K562 (cell line): ENCODE data around the gene SAT2.

Experiments
- FOXM1 ChIP-seq, 2 experiments: fragments of 450-650 bp in 1 of 2; sonication (generic) in 1 of 2; formaldehyde crosslinking in 1 of 2; IDR thresholded peaks; 2 replicates each; pipeline versions ENCODE4 v1.6.1 to v1.9.0; 2017 to 2022; ENCODE audit warnings: low read depth in 2 of 2, mild to moderate bottlenecking in 2 of 2, missing genetic modification reagents in 1 of 2, moderate library complexity in 1 of 2
- IRF2 ChIP-seq: sonication (generic); formaldehyde crosslinking; IDR thresholded peaks from 2 replicates; pipeline ENCODE4 v1.8.1; 2022; ENCODE audit warnings: mild to moderate bottlenecking, missing genetic modification reagents
- RBFOX2 ChIP-seq: fragments of 200-400 bp; formaldehyde crosslinking; IDR thresholded peaks from 2 replicates; pipeline ENCODE4 v1.6.1; 2017; ENCODE audit warnings: low read depth, mild to moderate bottlenecking, low read length, moderate library complexity
- SIX5 ChIP-seq, 2 experiments: IDR thresholded peaks; 2 replicates each; pipeline ENCODE4 v1.6.1; 2011; ENCODE audit warnings: low read length in 2 of 2, borderline replicate concordance in 1 of 2, low read depth in 1 of 2, mild to moderate bottlenecking in 1 of 2, moderate library complexity in 1 of 2; ENCODE audit not compliant: insufficient read depth in 1 of 2
- ZNF23 ChIP-seq: fragments of 250-450 bp; sonication (Bioruptor Pico); IDR thresholded peaks from 2 replicates; pipeline ENCODE4 v1.4.0; 2020; ENCODE audit warnings: mild to moderate bottlenecking
- ZZZ3 ChIP-seq: fragments of 450-650 bp; IDR thresholded peaks from 2 replicates; pipeline ENCODE4 v1.6.1; 2016; ENCODE audit warnings: antibody characterized with exemption, mild to moderate bottlenecking, moderate library complexity
- TF ChIP-seq, protein P1 (sequence below), 2 experiments: IDR thresholded peaks in 1 of 2; conservative IDR thresholded peaks in 1 of 2; 2 replicates each; pipeline ENCODE4 v1.6.1; 2016; ENCODE audit warnings: low read depth in 2 of 2, mild to moderate bottlenecking in 1 of 2, missing compliant biosample characterization in 1 of 2, missing genetic modification characterization in 1 of 2, moderate library complexity in 1 of 2
- TF ChIP-seq, protein P2 (sequence below), 3 experiments: IDR thresholded peaks in 2 of 3; conservative IDR thresholded peaks in 1 of 3; 2 replicates each; pipeline ENCODE4 v1.5.1; 2011 to 2012; ENCODE audit warnings: low read length in 3 of 3, mild to moderate bottlenecking in 3 of 3, control low read depth in 2 of 3, improper control_type of control experiment in 1 of 3, inconsistent platforms in 1 of 3, low read depth in 1 of 3, mixed read lengths in 1 of 3, moderate library complexity in 1 of 3; ENCODE audit not compliant: insufficient read depth in 2 of 3
- TF ChIP-seq, protein P3 (sequence below): sonication (generic); formaldehyde crosslinking; IDR thresholded peaks from 2 replicates; pipeline ENCODE4 v1.8.1; 2022; ENCODE audit warnings: missing genetic modification reagents
- TF ChIP-seq, protein P4 (sequence below): sonication (generic); formaldehyde crosslinking; IDR thresholded peaks from 2 replicates; pipeline ENCODE4 v1.8.0; 2022; ENCODE audit warnings: mild to moderate bottlenecking, missing genetic modification reagents

DNA sequence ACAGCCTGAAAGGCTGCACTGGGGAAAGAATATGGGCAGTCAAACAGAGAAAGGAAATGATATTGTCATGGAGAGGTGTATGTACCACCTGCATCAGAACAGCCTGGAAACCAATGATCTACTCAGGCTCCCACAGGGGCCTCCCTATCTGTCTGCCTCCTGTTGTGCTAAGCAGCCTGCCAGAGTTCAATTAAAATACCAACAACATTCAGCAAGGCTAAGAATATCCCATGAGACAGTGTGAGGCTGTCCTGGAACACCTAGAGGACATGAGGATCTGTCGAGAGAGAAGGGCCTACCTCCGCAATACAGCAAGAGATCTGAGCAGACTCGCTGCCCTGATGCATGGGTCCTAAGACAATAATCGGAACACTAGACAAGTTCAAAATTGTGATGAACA, 21.3 kb downstream of the SAT2 start:
- no peak for TF ChIP-seq ZZZ3
- TF ChIP-seq, protein P1, sequence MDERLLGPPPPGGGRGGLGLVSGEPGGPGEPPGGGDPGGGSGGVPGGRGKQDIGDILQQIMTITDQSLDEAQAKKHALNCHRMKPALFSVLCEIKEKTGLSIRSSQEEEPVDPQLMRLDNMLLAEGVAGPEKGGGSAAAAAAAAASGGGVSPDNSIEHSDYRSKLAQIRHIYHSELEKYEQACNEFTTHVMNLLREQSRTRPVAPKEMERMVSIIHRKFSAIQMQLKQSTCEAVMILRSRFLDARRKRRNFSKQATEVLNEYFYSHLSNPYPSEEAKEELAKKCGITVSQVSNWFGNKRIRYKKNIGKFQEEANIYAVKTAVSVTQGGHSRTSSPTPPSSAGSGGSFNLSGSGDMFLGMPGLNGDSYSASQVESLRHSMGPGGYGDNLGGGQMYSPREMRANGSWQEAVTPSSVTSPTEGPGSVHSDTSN (CRISPR knock-in tag; IDR thresholded peaks at IDR 0.05; ENCODE audit: low read depth), result no peak
- TF ChIP-seq, protein P1 (tag; conservative IDR thresholded peaks at IDR 0.05; ENCODE audit: low read depth), result no peak
- TF ChIP-seq SIX5 (IDR thresholded peaks at IDR 0.05; ENCODE audit: borderline replicate concordance in 1 of 2, insufficient read depth in 1 of 2, low read depth in 1 of 2, low read length in 2 of 2), result no peak
- TF ChIP-seq, protein P2, sequence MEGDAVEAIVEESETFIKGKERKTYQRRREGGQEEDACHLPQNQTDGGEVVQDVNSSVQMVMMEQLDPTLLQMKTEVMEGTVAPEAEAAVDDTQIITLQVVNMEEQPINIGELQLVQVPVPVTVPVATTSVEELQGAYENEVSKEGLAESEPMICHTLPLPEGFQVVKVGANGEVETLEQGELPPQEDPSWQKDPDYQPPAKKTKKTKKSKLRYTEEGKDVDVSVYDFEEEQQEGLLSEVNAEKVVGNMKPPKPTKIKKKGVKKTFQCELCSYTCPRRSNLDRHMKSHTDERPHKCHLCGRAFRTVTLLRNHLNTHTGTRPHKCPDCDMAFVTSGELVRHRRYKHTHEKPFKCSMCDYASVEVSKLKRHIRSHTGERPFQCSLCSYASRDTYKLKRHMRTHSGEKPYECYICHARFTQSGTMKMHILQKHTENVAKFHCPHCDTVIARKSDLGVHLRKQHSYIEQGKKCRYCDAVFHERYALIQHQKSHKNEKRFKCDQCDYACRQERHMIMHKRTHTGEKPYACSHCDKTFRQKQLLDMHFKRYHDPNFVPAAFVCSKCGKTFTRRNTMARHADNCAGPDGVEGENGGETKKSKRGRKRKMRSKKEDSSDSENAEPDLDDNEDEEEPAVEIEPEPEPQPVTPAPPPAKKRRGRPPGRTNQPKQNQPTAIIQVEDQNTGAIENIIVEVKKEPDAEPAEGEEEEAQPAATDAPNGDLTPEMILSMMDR (IDR thresholded peaks at IDR 0.05 in 2 of 3, conservative IDR thresholded peaks at IDR 0.05 in 1 of 3; ENCODE audit: insufficient read depth in 2 of 3, low read depth in 1 of 3, low read length in 3 of 3), result no peak
- TF ChIP-seq, protein P3, sequence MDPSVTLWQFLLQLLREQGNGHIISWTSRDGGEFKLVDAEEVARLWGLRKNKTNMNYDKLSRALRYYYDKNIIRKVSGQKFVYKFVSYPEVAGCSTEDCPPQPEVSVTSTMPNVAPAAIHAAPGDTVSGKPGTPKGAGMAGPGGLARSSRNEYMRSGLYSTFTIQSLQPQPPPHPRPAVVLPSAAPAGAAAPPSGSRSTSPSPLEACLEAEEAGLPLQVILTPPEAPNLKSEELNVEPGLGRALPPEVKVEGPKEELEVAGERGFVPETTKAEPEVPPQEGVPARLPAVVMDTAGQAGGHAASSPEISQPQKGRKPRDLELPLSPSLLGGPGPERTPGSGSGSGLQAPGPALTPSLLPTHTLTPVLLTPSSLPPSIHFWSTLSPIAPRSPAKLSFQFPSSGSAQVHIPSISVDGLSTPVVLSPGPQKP (CRISPR knock-in tag), result no peak
- no peak for TF ChIP-seq ZNF23
- TF ChIP-seq, protein P4, sequence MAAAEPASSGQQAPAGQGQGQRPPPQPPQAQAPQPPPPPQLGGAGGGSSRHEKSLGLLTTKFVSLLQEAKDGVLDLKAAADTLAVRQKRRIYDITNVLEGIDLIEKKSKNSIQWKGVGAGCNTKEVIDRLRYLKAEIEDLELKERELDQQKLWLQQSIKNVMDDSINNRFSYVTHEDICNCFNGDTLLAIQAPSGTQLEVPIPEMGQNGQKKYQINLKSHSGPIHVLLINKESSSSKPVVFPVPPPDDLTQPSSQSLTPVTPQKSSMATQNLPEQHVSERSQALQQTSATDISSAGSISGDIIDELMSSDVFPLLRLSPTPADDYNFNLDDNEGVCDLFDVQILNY (CRISPR knock-in tag), result no peak
- TF ChIP-seq FOXM1 (IDR thresholded peaks at IDR 0.05; ENCODE audit: low read depth), result no peak
- TF ChIP-seq FOXM1 (CRISPR knock-in tag; IDR thresholded peaks at IDR 0.05; ENCODE audit: low read depth), result no peak
- no peak for TF ChIP-seq IRF2 (CRISPR knock-in tag)
- TF ChIP-seq RBFOX2, result no peak
